HG03280 (cell line): ENCODE measurements around the gene SAMD4B.
"Not testable (repeated sequence)": the region's sequence is repeated elsewhere in the genome, so short reads cannot be mapped to it uniquely, and the experiment has no call there.

ENCODE experiments used
- ATAC-seq: cut with Tn5 transposase; IDR thresholded peaks from one replicate; pipeline ENCODE4 v1.9.1; 2021; ENCODE audit warnings: mild to moderate bottlenecking, moderate library complexity; ENCODE audit not compliant: unreplicated experiment

The SAMD4B gene

GRCh38 chr19:39310558-39311311, 31.5 kb upstream of the SAMD4B start:
- ATAC-seq = no peak

GRCh38 chr19:39314016-39314728, 28.0 kb upstream of the SAMD4B start:
- ATAC-seq = no peak

- ATAC-seq = no peak
These were observed 26.3 kb upstream of the SAMD4B start for GRCh38 chr19:39315933-39316332.

GRCh38 chr19:39316627-39317321, 25.4 kb upstream of the SAMD4B start:
- no peak for ATAC-seq

- ATAC-seq = no peak
These were observed 24.7 kb upstream of the SAMD4B start for GRCh38 chr19:39317476-39317875.

GRCh38 chr19:39318071-39318470, 24.1 kb upstream of the SAMD4B start:
- ATAC-seq = no peak

GRCh38 chr19:39318690-39319089, 23.5 kb upstream of the SAMD4B start:
- no peak for ATAC-seq

- ATAC-seq = no peak
These were observed 22.9 kb upstream of the SAMD4B start for GRCh38 chr19:39319098-39319891.

GRCh38 chr19:39319892-39320248, 22.4 kb upstream of the SAMD4B start:
- no peak for ATAC-seq

- no peak for ATAC-seq
These were observed 20.9 kb upstream of the SAMD4B start for GRCh38 chr19:39321117-39321831.

- no peak for ATAC-seq
These were observed 20.4 kb upstream of the SAMD4B start for GRCh38 chr19:39321832-39322176.

GRCh38 chr19:39324242-39324842, 17.9 kb upstream of the SAMD4B start:
- no peak for ATAC-seq

GRCh38 chr19:39325778-39326665, 16.2 kb upstream of the SAMD4B start:
- ATAC-seq = no peak

GRCh38 chr19:39327363-39328045, 14.7 kb upstream of the SAMD4B start:
- ATAC-seq = no peak

GRCh38 chr19:39328046-39328705, 14.0 kb upstream of the SAMD4B start:
- no peak for ATAC-seq

GRCh38 chr19:39329948-39330347, 12.3 kb upstream of the SAMD4B start:
- no peak for ATAC-seq

- ATAC-seq = no peak
These were observed 9.9 kb upstream of the SAMD4B start for GRCh38 chr19:39332293-39332692.

- ATAC-seq = not testable (repeated sequence)
These were observed 9.5 kb upstream of the SAMD4B start for GRCh38 chr19:39332738-39333137.
